GM23248 (cell line): ENCODE measurements around the gene DSE.

Experiments used
- EZH2 ChIP-seq: fragments of 200-600 bp; sonication (generic); IDR thresholded peaks from 2 replicates; pipeline ENCODE4 v1.6.1; 2018; ENCODE audit warnings: antibody characterized with exemption, mild to moderate bottlenecking; ENCODE audit not compliant: insufficient read depth, poor library complexity, severe bottlenecking
- EZH2phosphoT487 ChIP-seq: fragments of 200-600 bp; sonication (generic); IDR thresholded peaks from 2 replicates; pipeline ENCODE4 v1.6.1; 2018; ENCODE audit warnings: antibody characterized with exemption, moderate library complexity, mild to moderate bottlenecking, low read depth; ENCODE audit not compliant: insufficient read depth

DNA sequence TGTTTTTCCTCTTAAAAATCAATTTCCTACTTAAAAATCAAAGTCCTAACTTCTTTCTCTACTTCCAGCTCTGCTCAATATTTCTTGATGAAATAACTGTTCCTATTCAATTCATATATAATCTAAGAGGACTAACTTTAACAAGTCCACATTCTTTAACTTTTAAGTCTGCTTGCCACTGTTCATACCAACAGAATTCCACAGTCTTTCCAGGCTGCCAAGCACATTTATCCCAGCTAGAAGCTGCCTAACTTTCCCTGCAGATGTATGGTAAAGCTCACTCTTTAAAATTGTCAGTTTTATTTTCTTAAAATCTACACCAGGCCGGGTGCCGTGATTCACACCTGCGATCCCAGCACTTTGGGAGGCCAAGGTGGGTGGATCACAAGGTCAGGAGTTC is 102.0 kb downstream of the DSE start:
- TF ChIP-seq EZH2 = no peak
- TF ChIP-seq EZH2phosphoT487 = no peak
